ENCODE results near the gene GPC2. TPM values are rescaled to one million over a fixed set of nuclear protein-coding genes. Genes with fewer than 3 reads are reported as not detected.
"Not testable (repeated sequence)": the region's sequence is repeated elsewhere in the genome, so short reads cannot be mapped to it uniquely, and the experiment has no call there.

Gene GPC2, protein sequence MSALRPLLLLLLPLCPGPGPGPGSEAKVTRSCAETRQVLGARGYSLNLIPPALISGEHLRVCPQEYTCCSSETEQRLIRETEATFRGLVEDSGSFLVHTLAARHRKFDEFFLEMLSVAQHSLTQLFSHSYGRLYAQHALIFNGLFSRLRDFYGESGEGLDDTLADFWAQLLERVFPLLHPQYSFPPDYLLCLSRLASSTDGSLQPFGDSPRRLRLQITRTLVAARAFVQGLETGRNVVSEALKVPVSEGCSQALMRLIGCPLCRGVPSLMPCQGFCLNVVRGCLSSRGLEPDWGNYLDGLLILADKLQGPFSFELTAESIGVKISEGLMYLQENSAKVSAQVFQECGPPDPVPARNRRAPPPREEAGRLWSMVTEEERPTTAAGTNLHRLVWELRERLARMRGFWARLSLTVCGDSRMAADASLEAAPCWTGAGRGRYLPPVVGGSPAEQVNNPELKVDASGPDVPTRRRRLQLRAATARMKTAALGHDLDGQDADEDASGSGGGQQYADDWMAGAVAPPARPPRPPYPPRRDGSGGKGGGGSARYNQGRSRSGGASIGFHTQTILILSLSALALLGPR
- 20.1 TPM for polyA plus RNA-seq (2012; ENCODE audit: insufficient read depth, insufficient read length)

GRCh38 chr7:100177045-100178001 is at the start of gene GPC2, which contains the start of gene STAG3:
GPC2 (minus strand) TSS chr7:100177381; CDS start chr7:100177199, 182 bp downstream.
STAG3 (plus strand) TSS chr7:100177918; CDS start chr7:100180557, 2,639 bp downstream.
- peak; percentile 96 for DNase-seq (ENCODE audit: low read depth, low spot score)

DNA sequence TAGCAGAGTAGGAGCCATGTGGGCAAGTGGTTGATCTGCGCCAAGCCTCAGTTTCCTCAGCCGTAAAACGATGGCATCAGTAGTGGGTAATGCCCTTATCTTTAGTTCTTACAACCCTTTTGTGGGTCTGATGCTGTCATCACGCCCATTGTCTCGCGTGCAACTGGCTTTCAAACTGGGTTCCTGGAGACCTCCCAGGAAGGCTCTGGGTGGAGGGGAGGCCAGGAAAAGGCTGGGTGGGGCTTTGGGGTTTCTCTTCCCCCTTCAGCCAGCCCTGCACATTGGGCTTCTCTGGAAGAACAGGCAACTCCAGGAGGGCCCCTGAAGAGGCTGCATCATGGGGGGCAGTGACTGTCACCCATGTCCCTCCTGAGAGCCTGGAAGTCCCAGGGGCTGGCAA is 47.7 kb upstream of the GPC2 start:
- H3K4me3 ChIP-seq (ENCODE audit: low read length); DNase-seq (ENCODE audit: low read depth, low spot score): not testable (repeated sequence)

More at GRCh38 chr7:100177045-100178001, at the start of gene GPC2, which contains the start of gene STAG3:
- H3K4me3 ChIP-seq (ENCODE audit: low read length), result peak within 1 kb of the TSS; percentile 75

- not testable (repeated sequence) for H3K4me3 ChIP-seq (ENCODE audit: low read length); DNase-seq (ENCODE audit: low read depth, low spot score)
These were observed 46.3 kb upstream of the GPC2 start for GRCh38 chr7:100223376-100223927.

DNA sequence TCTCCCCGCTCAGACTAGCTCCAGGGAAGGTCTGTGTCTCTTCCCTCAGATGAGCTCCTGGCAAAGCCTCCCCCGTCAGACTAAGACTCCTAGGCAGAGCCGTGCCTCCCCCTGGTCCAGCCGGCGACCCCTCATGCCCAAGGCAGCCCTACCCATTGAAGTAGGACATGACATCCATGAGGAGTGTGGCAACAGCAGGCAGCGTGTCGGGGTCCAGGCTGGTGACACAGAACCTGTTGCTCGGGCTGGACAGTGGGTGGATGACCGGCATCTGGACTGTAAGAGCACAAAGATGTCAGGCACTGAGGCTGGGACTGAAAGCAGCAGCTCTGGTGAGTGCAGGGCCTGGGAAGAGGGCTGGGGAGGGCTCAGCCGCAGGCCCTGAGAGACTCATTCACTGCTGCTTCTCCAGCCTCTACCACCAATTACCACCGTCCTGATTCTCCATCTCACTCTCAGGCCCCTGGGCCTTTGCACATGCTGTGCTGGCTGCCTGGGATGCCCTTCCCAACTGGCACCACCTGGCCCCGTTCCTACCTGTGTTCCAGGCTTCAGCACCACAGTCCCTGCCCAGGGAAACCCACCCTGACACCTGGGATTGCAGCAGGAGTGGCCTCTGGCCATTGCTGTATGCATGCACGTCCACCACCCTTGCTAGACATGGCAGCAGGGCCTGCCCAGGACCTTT is 45.4 kb upstream of the GPC2 start:
- DNase-seq (ENCODE audit: low read depth, low spot score), result no peak
- peak overlapping the region; percentile 86 for H3K4me3 ChIP-seq (ENCODE audit: low read length)

DNA sequence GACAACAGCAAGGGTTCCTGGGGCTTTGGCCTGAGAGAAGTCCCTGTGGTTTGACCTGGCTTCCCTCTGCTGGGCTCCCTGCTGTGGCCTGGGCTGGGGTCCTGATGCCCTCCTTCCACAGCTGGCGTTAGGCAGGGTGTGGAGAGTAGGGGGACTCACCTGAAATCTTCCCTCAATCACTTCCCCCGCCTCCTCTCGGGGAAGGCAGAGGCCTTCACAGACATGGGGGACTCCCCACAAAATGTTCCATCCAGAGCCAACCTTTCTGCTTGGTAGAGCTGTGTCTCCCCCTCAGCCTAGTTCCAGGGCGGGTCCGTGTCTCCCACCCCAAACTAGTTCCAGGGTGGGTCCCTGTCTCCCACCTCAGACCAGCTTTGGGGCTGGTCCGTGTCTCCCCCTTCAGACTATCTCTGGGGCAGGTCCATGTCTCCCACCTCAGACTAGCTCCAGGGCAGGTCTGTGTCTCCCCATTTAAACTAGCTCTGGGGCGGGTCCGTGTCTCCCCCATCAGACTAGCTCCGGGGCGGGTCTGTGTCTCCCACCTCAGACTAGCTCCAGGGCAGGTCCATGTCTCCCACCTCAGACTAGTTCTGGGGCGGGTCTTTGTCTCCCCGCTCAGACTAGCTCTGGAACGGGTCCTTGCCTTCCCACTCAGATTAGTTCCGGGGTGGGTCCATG is 44.7 kb upstream of the GPC2 start:
- peak overlapping the region; percentile 86 for H3K4me3 ChIP-seq (ENCODE audit: low read length)
- no peak for DNase-seq (ENCODE audit: low read depth, low spot score)

DNA sequence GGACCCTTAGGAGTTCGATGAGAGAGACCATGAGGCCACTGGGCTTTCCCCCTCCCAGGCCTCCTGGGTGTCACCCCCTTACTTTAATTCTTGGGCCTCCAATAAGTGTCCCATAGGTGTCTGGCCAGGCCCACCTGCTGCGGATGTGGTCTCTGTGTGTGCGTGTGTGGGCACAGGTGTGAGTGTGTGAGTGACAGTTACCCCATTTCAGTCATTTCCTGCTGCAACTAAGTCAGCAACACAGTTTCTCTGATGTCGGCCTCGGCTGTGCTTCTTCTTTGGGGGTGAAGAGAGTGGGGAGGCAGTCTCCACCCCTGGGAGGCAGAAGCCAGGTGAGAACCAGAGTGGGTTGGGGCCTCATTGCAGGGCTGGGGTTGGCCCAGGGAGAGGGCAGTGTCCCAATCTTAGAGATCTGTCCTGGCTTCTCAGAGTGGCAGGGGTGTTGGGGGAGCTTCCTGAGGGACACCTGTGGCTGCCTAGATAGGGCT is 44.1 kb upstream of the GPC2 start:
- DNase-seq (ENCODE audit: low read depth, low spot score), result peak; percentile 97
- H3K4me3 ChIP-seq (ENCODE audit: low read length), result peak overlapping the region; percentile 86

- DNase-seq (ENCODE audit: low read depth, low spot score), result no peak
- H3K4me3 ChIP-seq (ENCODE audit: low read length), result peak overlapping the region; percentile 86
These were observed 43.5 kb upstream of the GPC2 start for GRCh38 chr7:100220586-100221230.

- H3K4me3 ChIP-seq (ENCODE audit: low read length), result peak within 1 kb of the TSS; percentile 86
- not testable (repeated sequence) for DNase-seq (ENCODE audit: low read depth, low spot score)
These were observed 42.8 kb upstream of the GPC2 start, which contains the start of gene PVRIG for GRCh38 chr7:100219801-100220585. PVRIG (plus strand) TSS chr7:100219949; CDS start chr7:100219971, 22 bp downstream.

DNA sequence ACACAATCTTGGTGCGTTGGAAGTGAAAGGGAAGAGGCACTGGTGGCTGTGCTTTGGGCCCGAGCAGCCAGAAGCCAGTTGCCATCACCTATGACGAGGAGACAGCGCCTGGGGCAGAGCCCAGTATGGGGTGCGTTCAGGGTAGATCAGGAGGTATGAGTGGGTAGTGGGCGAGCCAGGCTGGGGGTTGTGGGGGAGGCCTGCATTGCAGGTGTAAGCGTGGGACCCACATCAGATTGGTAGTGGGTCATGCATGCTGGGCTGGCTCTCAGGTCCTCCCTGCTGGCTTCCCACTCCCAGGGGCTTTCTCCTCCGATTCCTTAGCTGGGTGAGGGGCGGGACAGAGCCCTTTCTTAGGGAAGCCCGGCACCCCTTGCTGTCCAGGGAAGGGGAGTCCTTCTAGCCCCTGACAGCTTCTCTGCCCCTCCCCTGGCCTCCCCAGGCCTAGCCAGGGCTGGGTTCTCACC is 42.1 kb upstream of the GPC2 start:
- H3K4me3 ChIP-seq (ENCODE audit: low read length), result peak overlapping the region; percentile 86

DNA sequence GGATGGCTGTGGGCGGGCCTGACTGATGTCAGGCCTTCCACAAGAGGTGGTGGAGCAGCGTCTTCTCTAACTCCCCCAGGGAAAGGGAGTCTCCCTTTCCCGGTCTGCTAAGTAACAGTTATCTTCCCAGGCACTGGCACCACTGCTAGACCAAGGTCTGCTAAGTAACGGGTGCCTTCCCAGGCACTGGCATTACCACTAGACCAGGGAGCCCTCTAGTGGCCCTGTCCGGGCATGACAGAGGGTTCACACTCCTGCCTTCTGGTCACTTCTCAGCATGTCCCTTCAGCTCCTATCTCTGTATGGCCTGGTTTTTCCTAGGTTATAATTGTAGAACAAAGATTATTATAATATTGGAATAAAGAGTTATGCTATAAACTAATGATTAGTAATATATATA is 40.8 kb upstream of the GPC2 start:
- peak overlapping the region; percentile 51 for H3K4me3 ChIP-seq (ENCODE audit: low read length)
- DNase-seq (ENCODE audit: low read depth, low spot score), result not testable (repeated sequence)

More for the DNA sequence above, 42.1 kb upstream of the GPC2 start:
- no peak for DNase-seq (ENCODE audit: low read depth, low spot score)

GRCh38 chr7:100215895-100216294 is 38.7 kb upstream of the GPC2 start:
- H3K4me3 ChIP-seq (ENCODE audit: low read length), result no peak overlapping the region
- DNase-seq (ENCODE audit: low read depth, low spot score), result no peak

DNA sequence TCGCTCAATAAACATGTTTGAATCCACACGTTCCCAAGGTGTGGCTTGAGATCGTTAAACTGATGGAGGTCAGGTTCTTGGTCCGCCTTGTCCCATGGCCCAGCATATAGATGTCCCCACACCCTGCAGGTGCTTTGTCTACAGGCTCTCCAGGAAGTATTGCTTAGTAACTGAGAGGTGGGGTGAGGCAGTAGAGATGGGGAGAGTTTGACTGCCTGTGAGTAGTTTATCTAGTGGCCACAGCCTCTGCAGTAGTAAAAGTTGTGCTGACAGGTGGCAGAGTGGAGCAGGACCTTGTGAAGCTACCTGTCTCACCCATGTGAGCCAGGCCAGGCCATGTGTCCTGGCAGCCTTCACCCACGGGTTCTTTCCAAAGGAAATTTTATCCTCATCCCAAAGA is 37.2 kb upstream of the GPC2 start:
- not testable (repeated sequence) for H3K4me3 ChIP-seq (ENCODE audit: low read length); DNase-seq (ENCODE audit: low read depth, low spot score)

- no peak overlapping the region for H3K4me3 ChIP-seq (ENCODE audit: low read length)
- no peak for DNase-seq (ENCODE audit: low read depth, low spot score)
These were observed 36.5 kb upstream of the GPC2 start for GRCh38 chr7:100213672-100214071.

DNA sequence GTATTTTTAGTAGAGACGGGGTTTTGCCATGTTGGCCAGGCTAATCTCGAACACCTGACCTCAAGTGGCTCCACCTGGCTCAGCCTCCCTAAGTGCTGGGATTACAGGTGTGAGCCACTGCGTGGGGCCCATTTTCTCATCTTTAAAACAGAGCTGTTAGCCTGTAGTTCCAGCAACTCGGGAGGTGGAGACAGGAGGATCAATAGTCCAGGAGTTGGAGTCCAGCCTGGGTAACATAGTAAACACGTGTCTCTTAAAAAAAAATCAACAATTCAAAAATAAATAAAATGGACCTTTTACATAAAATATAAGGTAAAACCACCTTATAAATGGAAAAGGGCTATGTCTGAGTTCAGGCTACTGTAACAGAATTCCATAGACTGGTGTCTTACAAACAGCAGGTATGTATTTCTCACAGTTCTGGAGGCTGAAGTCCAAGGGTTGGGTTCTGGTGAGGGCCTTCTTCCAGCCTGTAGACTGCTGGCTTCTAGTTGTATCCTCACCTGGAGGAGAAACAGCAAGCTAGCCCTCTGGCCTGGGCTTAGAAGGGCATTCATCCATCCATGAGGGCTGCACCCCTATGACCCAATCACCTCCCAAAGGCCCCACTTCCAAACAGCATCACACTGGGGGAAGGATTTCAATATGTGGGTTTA is 35.6 kb upstream of the GPC2 start:
- H3K4me3 ChIP-seq (ENCODE audit: low read length), result no peak overlapping the region
- DNase-seq (ENCODE audit: low read depth, low spot score), result no peak

DNA sequence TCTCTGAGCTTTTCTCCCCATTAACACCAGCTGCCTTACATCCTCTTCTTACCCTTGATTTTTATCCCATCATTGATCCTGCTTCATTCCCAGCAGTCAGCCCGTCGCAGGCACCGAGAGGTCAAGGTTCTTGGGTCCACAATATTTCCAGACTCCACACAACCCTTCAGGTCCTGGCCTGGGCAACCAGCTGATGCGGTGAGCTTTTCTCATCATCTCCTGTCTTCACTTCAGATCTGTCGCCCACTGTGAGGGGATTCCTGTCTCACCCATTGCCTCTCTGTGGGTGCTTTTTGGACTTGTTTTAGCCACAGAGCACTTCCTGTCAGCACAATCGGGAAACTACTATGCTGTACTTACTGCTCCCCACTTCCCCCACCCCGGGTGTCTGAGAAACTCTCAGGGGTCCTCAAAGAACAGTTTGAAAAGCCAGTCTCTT is 34.2 kb upstream of the GPC2 start:
- peak; percentile 67 for DNase-seq (ENCODE audit: low read depth, low spot score)
- no peak overlapping the region for H3K4me3 ChIP-seq (ENCODE audit: low read length)

DNA sequence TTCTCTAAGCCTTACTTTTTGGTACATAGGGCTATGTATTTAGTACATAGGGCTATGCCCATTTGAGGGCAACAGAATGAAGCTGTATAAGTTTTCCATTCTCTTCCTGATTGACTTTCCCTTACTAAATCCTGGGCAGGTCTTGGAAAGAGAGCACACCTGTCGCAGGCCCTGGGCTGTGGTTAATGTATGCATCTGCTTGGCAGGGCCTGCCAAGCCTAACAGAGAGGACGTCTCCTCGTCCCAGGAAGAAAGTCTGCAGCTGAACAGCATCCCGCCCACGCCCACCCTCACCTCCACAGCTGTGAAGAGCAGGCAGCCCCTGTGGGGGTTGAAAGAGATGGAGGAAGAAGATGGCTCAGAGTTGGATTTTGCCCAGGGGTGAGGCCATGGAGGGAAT is 33.6 kb upstream of the GPC2 start:
- H3K4me3 ChIP-seq (ENCODE audit: low read length), result no peak overlapping the region
- DNase-seq (ENCODE audit: low read depth, low spot score), result no peak
